ENCODE data around the gene MSRB3.
"Not testable (repeated sequence)": the region's sequence is repeated elsewhere in the genome, so short reads cannot be mapped to it uniquely, and the experiment has no call there.

MSRB3 gene

GRCh38 chr12:65407388-65408149, 129.1 kb downstream of the MSRB3 start:
- DNase-seq: no peak

GRCh38 chr12:65408441-65408840, 130.0 kb downstream of the MSRB3 start:
- no peak for DNase-seq

- no peak for DNase-seq
These were observed 131.2 kb downstream of the MSRB3 start for GRCh38 chr12:65409726-65410125.

GRCh38 chr12:65411171-65411570, 132.7 kb downstream of the MSRB3 start:
- DNase-seq: no peak

GRCh38 chr12:65414526-65414925, 136.0 kb downstream of the MSRB3 start:
- no peak for DNase-seq

- no peak for DNase-seq
These were observed 137.3 kb downstream of the MSRB3 start for GRCh38 chr12:65415826-65416225.

- DNase-seq: no peak
These were observed 141.0 kb downstream of the MSRB3 start for GRCh38 chr12:65419284-65420072.

- DNase-seq: no peak
These were observed 142.5 kb downstream of the MSRB3 start for GRCh38 chr12:65420941-65421340.

- DNase-seq: no peak
These were observed 149.2 kb downstream of the MSRB3 start for GRCh38 chr12:65427646-65428045.

- no peak for DNase-seq
These were observed 151.5 kb downstream of the MSRB3 start for GRCh38 chr12:65430006-65430405.

GRCh38 chr12:65430571-65431306, 152.3 kb downstream of the MSRB3 start:
- DNase-seq: no peak

GRCh38 chr12:65432114-65432513, 153.6 kb downstream of the MSRB3 start:
- DNase-seq: no peak

GRCh38 chr12:65432651-65433050, 154.2 kb downstream of the MSRB3 start:
- no peak for DNase-seq

GRCh38 chr12:65434737-65435136, 156.3 kb downstream of the MSRB3 start:
- DNase-seq: no peak

- no peak for DNase-seq
These were observed 164.6 kb downstream of the MSRB3 start for GRCh38 chr12:65443038-65443437.

- no peak for DNase-seq
These were observed 166.5 kb downstream of the MSRB3 start for GRCh38 chr12:65444996-65445395.

- no peak for DNase-seq
These were observed 168.4 kb downstream of the MSRB3 start for GRCh38 chr12:65446901-65447300.

GRCh38 chr12:65449400-65449799, 170.9 kb downstream of the MSRB3 start:
- DNase-seq: no peak

- DNase-seq: no peak
These were observed 172.1 kb downstream of the MSRB3 start for GRCh38 chr12:65450625-65451024.

- DNase-seq: no peak
These were observed 175.8 kb downstream of the MSRB3 start for GRCh38 chr12:65454115-65454787.

GRCh38 chr12:65457341-65457740, 178.9 kb downstream of the MSRB3 start:
- not testable (repeated sequence) for DNase-seq

- DNase-seq: no peak
These were observed 180.2 kb downstream of the MSRB3 start for GRCh38 chr12:65458718-65459117.

- DNase-seq: no peak
These were observed 181.1 kb downstream of the MSRB3 start for GRCh38 chr12:65459545-65459944.
